Activated CD8-positive, alpha-beta memory T cell treated with anti-CD3 and anti-CD28 coated beads for 48 hours (primary cell): Measurements from ENCODE around the gene BACE2.

ENCODE experiments used
- DNase-seq, 3 experiments: peaks; one replicate each; pipeline ENCODE4 v3.0.0-alpha.2; 2020; ENCODE audit warnings: low read depth in 2 of 3, low spot score in 2 of 3

Gene BACE2

GRCh38 chr21:41147979-41148355, 20.0 kb upstream of the BACE2 start:
- DNase-seq: no peak

GRCh38 chr21:41148798-41149197, 19.2 kb upstream of the BACE2 start:
- no peak for DNase-seq

DNA sequence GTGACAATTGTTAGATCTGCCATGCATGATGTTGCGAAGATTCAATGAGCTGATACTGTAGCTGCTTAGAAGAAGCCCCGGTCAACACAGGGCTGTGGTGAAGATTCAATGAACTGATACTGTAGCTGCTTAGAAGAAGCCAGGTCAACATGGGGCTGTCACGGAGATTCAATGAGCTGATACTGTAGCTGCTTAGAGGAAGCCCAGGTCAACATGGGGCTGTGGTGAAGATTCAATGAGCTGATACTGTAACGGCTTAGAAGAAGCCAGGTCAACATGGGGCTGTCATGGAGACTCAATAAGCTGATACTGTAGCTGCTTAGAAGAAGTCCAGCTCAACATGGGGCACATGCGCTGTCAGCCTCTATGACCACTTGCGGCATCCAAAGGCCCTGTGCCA, 18.8 kb upstream of the BACE2 start:
- no peak for DNase-seq

- no peak for DNase-seq
These were observed 15.8 kb upstream of the BACE2 start for GRCh38 chr21:41152147-41152546.

DNA sequence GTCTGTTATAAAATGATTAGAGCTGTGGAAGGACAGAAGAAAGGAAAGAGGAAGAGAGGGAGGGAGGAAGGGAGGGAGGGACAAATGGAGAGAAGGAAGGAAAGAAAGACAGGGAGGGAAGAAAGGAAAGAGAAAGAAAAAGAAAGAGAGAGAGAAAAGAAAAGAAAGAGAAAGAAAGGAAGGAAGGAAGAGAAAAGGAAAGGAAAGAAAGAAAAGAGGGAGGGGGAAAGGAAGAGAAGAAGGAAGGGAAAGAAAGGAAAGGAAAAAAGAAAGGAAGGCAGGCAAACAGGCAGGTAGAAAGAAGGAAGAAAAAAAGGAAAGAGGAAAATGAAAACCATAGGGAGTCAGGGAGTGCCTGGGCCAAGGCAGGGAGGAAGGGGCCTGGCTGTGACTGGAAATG, 14.5 kb upstream of the BACE2 start:
- DNase-seq: no peak

DNA sequence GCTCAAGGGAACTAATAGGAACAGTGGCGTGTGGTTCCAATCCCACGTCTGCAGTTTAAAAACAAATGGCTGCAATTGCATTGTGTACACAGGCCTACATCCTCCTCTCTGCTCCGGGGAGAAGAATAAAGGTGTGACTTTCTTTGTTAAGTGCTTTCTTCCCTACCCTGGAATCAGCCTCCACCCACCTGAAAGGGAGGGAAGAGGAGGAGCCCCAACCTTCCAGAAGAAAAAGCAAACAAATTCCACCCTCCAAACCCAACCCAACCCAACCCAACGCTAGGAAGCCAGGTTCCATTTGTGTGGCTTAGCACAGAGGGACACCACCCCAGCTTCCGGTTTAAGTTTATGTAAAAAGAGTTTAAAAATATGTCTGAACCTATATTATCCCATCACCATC, 11.8 kb upstream of the BACE2 start:
- DNase-seq: no peak

GRCh38 chr21:41158026-41158425, 9.9 kb upstream of the BACE2 start:
- no peak for DNase-seq

DNA sequence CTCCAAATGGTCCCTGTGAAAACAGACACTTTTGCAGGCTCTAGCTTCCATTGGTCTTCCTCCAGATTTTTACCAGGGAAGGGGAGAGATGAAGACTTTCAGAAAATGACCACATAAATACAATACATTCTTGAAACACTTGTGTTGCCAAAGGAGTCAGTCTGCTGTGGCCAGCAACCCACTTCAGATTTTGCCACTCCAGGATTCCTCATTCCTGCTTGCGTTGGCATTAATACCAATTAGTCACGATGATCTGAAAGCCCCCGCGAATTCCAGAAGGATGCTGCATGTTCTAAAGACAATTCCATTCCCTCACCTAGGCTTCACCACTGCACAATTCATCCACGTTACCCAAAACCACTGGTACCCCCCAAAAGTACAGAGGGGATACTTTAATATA, 7.9 kb upstream of the BACE2 start:
- DNase-seq: no peak

- no peak for DNase-seq
These were observed 6.5 kb upstream of the BACE2 start for GRCh38 chr21:41161428-41161827.

DNA sequence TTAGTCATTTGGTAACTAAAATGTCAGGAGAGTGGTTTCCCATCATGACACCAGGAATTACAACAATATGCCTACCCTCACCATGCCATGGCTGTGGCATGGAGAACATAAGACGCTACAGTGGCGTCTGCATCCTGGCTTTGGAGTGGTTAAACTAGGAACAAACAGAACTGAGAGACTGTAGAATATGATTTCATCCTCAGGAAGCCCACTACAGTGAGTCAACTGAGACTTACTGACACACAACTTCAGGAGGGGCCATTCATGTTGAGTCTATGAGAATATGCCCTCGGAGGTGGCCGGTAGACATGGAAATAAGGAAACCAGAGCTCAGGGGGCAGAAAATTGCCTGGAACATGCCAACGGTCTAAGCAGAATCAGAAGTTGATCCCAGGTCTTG, 5.9 kb upstream of the BACE2 start:
- DNase-seq: no peak

- no peak for DNase-seq
These were observed 4.9 kb upstream of the BACE2 start for GRCh38 chr21:41163091-41163490.

- DNase-seq: no peak
These were observed 3.9 kb upstream of the BACE2 start for GRCh38 chr21:41164052-41164451.

DNA sequence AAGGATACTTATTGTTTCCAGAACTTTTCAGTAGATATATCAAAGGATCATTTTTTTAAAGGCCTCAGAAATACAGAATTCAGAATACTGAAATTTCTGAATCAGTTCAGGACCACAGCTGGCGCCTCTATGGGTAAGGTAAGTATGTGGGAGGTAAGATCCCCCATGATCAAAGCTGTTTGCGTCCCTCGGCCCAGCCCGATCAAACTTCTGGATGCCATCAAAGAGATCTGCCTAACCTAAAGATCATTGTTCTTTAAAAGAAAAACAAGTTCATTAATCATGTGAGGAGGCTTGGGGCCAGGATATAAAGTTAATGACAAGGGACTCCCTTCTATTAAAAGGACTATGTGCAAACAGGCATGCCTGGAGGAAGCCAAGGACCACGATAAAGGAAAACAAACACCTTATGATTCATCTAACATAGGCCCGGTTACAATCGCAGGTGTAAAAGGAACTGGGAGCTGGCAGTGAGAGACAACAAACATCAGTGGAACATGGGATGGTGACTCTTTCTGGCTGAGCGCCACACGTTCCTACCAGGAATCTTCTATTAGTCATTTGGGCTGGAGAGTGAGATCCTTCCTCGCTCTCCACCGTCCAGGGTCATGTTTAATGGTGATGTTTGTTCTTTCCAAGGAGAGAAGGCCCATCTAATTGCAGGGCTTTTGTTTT, 2.8 kb upstream of the BACE2 start:
- no peak for DNase-seq

DNA sequence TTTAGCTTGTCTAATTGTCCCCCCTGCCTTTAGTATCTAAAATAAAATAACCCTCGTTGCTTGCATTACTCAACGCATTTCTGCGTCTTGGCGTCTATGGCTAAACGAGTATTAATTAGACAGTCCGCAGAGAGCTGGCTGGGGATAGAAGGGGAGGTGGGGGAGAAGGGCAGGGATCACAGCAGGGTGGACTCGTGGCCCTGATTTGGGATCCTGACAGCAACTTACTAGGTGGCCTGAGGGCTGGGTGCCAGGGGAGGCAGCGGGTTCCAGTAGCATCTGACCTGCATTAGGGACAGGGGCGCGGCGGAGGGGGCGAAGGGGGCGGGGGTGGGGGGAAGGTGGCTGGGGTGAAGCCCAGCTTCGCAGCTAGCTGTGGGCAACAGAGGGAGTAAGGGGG, 1.1 kb upstream of the BACE2 start:
- no peak for DNase-seq

DNA sequence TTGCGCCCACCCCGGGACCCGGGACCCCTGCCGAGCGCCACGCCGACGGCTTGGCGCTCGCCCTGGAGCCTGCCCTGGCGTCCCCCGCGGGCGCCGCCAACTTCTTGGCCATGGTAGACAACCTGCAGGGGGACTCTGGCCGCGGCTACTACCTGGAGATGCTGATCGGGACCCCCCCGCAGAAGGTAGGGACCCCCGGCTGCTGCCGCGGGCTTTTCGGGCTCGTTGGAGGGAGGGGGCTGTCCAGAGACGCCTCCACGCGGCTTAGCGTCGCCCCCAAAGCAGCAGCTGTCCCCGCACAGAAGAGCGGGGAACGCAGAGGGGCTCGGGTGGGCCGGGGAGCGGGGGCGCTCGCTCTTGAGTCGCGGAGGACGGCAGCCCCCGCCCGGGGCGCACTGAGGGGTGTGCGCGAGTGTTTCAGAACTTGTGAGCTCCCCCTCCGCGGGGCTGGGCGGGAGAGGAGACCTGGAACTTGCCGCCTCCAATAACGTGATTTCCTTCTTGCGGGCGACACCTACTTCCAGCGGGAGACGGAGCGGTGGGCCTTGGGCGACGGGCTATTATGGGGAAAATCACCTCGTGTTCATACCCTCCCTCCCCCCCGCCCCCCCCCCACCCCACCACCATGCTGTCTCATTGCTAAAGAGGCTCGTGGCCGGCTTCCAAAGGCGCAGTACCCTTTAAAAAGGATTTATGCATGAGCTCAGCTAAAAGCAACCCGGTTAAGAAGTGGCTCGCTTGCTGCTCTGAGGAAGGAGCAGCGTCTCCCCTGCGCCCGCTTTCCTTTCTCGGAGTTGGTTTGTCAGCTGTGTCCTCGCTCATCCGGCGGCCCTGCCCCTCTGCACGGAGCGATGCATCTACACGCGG, 664 bp downstream of the BACE2 start:
- DNase-seq: no peak

GRCh38 chr21:41169258-41169576, 1.3 kb downstream of the BACE2 start:
- DNase-seq: no peak

GRCh38 chr21:41169701-41170100, 1.7 kb downstream of the BACE2 start:
- DNase-seq: no peak

DNA sequence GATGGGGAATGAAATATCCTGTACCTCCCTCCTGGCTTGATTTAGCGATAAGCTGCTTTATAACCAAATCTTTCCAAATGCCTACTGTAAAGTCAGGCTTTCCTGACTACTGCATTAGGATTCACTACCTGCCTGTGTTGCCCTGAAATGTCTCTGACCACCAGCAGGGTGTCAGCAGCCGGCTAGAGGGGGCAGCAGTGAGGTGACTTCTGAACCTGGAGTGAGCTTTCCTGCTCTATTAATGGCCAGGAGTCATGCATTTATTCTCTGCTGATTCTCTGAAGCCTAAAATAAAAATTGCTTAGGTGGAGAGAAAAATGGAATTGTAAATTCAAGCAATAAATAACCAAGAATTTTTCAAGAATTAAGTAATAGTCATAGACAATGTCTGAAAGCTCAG, 2.5 kb downstream of the BACE2 start:
- DNase-seq: no peak

GRCh38 chr21:41170859-41171609, 3.1 kb downstream of the BACE2 start:
- no peak for DNase-seq

DNA sequence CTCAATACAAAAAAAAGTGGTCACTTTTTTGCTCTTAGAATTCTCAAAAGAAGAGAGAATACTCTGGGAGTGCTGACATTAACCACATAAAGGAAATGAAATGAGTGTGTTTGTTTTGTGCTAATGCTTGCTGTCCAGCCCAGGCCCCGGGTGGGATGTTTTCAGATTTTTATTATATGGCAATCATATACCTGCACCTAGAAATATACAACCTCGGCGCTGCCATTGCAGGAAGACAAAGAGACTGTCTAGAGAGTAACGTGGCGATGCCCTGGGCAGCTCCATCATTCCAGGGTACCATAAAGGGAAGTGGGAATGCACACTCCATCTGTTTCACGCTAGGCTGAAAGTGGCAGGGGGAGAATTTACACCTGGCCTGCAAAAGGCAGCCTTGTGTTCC, 7.1 kb downstream of the BACE2 start:
- DNase-seq: no peak

GRCh38 chr21:41176846-41177245, 8.9 kb downstream of the BACE2 start:
- no peak for DNase-seq

- DNase-seq: no peak
These were observed 12.8 kb downstream of the BACE2 start for GRCh38 chr21:41180752-41181151.
